Loucy (cell line): ENCODE data around the gene SNX25.

Experiments used
- EZH2phosphoT487 ChIP-seq: fragments of 200-600 bp; IDR thresholded peaks from 2 replicates; pipeline ENCODE4 v1.6.1; 2018; ENCODE audit warnings: antibody characterized with exemption, mild to moderate bottlenecking, moderate library complexity, borderline replicate concordance
- TF ChIP-seq, protein P1 (sequence below): fragments of 200-600 bp; sonication (generic); conservative IDR thresholded peaks from 2 replicates; pipeline ENCODE4 v1.5.1; 2014; ENCODE audit warnings: mild to moderate bottlenecking, antibody characterized with exemption, low read length

DNA sequence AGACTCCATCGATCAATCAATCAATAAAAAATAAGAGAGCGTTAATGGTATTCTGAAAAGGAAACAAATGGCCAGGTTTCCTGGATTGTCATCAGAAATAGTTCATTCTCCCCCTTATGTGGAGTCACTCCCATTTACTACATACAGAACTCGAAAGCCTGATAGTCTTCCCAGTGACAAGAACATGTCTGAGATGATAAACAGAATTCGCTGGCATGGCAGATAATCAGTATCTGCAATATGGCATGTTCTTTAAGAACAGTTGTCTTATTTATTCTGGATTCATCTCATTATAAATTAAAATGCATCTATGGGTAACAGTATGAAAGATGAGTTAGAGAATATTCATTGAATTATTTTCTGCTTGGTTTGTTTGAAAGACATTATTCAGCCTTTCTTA lies 124.9 kb downstream of the SNX25 start:
- TF ChIP-seq, protein P1, sequence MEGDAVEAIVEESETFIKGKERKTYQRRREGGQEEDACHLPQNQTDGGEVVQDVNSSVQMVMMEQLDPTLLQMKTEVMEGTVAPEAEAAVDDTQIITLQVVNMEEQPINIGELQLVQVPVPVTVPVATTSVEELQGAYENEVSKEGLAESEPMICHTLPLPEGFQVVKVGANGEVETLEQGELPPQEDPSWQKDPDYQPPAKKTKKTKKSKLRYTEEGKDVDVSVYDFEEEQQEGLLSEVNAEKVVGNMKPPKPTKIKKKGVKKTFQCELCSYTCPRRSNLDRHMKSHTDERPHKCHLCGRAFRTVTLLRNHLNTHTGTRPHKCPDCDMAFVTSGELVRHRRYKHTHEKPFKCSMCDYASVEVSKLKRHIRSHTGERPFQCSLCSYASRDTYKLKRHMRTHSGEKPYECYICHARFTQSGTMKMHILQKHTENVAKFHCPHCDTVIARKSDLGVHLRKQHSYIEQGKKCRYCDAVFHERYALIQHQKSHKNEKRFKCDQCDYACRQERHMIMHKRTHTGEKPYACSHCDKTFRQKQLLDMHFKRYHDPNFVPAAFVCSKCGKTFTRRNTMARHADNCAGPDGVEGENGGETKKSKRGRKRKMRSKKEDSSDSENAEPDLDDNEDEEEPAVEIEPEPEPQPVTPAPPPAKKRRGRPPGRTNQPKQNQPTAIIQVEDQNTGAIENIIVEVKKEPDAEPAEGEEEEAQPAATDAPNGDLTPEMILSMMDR: no peak
- no peak for TF ChIP-seq EZH2phosphoT487
